SU-DHL-6 (cell line): ENCODE data around the gene NFATC1.

Experiments
- H2AFZ ChIP-seq: fragments of 200-600 bp; sonication (generic); 2 replicates; pipeline ENCODE4 v1.6.1; 2014; ENCODE audit warnings: low read depth, mild to moderate bottlenecking, moderate library complexity, mixed read lengths, antibody characterized with exemption, low read length; ENCODE audit not compliant: severe bottlenecking
- H3F3A ChIP-seq: fragments of 200-600 bp; shearing (Covaris generic); 2 replicates; pipeline ENCODE4 v1.6.0; 2016; ENCODE audit warnings: antibody characterized with exemption, mild to moderate bottlenecking; ENCODE audit not compliant: insufficient read depth
- H3K27ac ChIP-seq: fragments of 200-600 bp; sonication (generic); 2 replicates; pipeline ENCODE4 v1.5.1; 2016; ENCODE audit warnings: low read depth, mild to moderate bottlenecking, low read length, moderate library complexity, mixed read lengths
- H3K27me3 ChIP-seq: fragments of 200-600 bp; sonication (generic), shearing (Covaris generic); 2 replicates; pipeline ENCODE4 v1.6.0; 2014; ENCODE audit warnings: mild to moderate bottlenecking, low read length
- H3K36me3 ChIP-seq: fragments of 200-600 bp; sonication (generic); 2 replicates; pipeline ENCODE4 v1.6.1; 2014; ENCODE audit warnings: mild to moderate bottlenecking, low read length, mixed read lengths
- H3K4me2 ChIP-seq: fragments of 300-600, 200-600 bp; shearing (Covaris generic), sonication (generic); 2 replicates; pipeline ENCODE4 v1.6.0; 2014; ENCODE audit warnings: low read length, low read depth, mild to moderate bottlenecking; ENCODE audit not compliant: poor library complexity, severe bottlenecking
- H3K4me3 ChIP-seq: fragments of 200-600 bp; sonication (generic); 2 replicates; pipeline ENCODE4 v1.5.1; 2014; ENCODE audit warnings: antibody characterized with exemption, low read length, mild to moderate bottlenecking, mixed read lengths; ENCODE audit not compliant: insufficient read depth, poor library complexity, severe bottlenecking
- H3K79me2 ChIP-seq: fragments of 200-600 bp; sonication (generic); 2 replicates; pipeline ENCODE4 v1.6.1; 2014; ENCODE audit warnings: mild to moderate bottlenecking, low read length, moderate library complexity; ENCODE audit not compliant: insufficient read depth
- H3K9ac ChIP-seq: fragments of 200-600 bp; sonication (generic); 2 replicates; pipeline ENCODE4 v1.7.0; 2014; ENCODE audit warnings: mild to moderate bottlenecking, low read length
- H3K9me2 ChIP-seq: fragments of 200-600 bp; sonication (generic); replicated peaks from 2 replicates; pipeline ENCODE4 v1.6.1; 2014; ENCODE audit warnings: low read length; ENCODE audit not compliant: insufficient read depth
- H3K9me3 ChIP-seq: fragments of 200-600 bp; sonication (generic); 2 replicates; pipeline ENCODE4 v1.6.1; 2014; ENCODE audit warnings: low read length, mixed read lengths; ENCODE audit not compliant: insufficient read depth
- H4K20me1 ChIP-seq: fragments of 200-600 bp; sonication (generic); 2 replicates; pipeline ENCODE4 v1.6.1; 2014; ENCODE audit warnings: low read depth, mild to moderate bottlenecking, antibody characterized with exemption, low read length, moderate library complexity, mixed read lengths
- EZH2phosphoT487 ChIP-seq: fragments of 200-600 bp; sonication (generic), shearing (Covaris generic); conservative IDR thresholded peaks from 2 replicates; pipeline ENCODE4 v1.6.1; 2018; ENCODE audit warnings: mild to moderate bottlenecking, antibody characterized with exemption, low read length, moderate library complexity, mixed read lengths
- TF ChIP-seq, protein P1 (sequence below): fragments of 200-600 bp; sonication (generic); IDR thresholded peaks from one replicate; pipeline ENCODE4 v1.5.1; 2017; ENCODE audit warnings: antibody characterized with exemption, mild to moderate bottlenecking, low read length, moderate library complexity; ENCODE audit not compliant: insufficient read depth, poor library complexity, severe bottlenecking

The NFATC1 gene

DNA sequence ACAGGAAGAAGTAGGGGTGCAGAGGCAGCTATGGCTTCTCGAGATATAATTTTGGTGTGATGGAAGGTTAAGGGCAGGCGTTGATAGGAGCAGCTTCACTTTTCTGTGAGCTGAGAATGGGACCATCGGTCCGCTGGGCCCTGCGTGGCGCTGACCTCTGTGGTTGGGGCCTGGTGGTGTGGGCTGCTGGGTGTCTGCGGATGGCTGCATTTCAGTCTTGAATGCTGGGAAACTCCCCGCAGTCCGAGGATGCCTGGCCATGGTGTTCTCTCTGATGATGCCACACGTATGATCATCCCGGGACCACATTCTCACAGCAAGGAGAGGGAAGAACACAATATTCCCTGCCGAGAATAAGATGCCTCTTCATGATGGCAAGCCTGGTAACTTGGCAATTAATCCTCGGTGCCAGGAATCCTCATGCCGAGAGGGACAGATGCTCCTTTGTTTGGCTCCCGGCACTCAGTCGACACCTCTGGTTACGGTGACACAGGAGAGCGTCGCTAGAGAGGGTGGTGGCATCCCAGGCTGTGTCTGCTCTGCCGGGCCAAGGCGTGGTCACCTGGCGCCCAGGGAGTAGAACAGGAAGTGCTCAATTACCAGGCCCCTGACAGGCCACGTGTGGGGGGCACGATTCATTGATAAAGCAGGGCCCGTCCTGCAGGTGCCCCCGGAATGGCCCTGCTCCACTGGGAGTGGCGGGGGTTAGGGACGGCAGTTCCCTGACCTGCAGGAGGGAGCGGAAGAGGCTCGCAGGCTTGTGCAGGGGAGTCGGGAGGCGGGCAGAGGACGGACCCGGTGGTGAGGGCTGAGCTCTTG, 164.5 kb downstream of the NFATC1 start:
- Histone ChIP-seq H3K27me3 (no peaks in the 10 kb centered on the region), H3K4me3 (no peak overlapping the region)
- TF ChIP-seq EZH2phosphoT487: no peak
- TF ChIP-seq, protein P1, sequence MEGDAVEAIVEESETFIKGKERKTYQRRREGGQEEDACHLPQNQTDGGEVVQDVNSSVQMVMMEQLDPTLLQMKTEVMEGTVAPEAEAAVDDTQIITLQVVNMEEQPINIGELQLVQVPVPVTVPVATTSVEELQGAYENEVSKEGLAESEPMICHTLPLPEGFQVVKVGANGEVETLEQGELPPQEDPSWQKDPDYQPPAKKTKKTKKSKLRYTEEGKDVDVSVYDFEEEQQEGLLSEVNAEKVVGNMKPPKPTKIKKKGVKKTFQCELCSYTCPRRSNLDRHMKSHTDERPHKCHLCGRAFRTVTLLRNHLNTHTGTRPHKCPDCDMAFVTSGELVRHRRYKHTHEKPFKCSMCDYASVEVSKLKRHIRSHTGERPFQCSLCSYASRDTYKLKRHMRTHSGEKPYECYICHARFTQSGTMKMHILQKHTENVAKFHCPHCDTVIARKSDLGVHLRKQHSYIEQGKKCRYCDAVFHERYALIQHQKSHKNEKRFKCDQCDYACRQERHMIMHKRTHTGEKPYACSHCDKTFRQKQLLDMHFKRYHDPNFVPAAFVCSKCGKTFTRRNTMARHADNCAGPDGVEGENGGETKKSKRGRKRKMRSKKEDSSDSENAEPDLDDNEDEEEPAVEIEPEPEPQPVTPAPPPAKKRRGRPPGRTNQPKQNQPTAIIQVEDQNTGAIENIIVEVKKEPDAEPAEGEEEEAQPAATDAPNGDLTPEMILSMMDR: no peak

DNA sequence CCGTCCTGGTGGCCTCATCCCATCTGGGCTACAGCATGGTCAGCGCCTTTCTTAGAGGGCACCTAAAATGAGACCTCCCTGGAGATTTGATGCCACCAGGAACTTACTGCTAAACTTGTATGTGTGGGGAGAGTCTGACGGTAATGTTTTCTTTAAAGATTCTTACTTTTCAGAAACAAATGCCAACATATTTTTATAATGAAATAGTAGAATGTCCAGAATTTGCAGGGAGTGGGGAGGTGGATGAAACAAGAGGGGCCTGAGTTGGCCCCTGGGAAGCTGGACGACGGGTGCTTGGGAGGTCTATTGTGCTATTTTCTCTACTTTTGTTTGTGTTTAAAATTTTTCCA, 165.1 kb downstream of the NFATC1 start:
- Histone ChIP-seq H3K9ac (no peak overlapping the region), H3K9me2 (no peaks in the 10 kb centered on the region), H4K20me1 (no peaks in the 10 kb centered on the region), H3K4me3 (no peak overlapping the region), H3K4me2 (no peak overlapping the region), H3K9me3 (peaks cover 10% of the 10 kb centered on the region), H3K27me3 (no peaks in the 10 kb centered on the region), H3K27ac (no peak overlapping the region), H3K36me3 (no peaks in the 10 kb centered on the region), H2AFZ (no peak overlapping the region), H3F3A (0 out of 2 replicates have a peak, but pooled peaks cover 3% of the 10 kb centered on the region), H3K79me2 (no peaks in the 10 kb centered on the region)
- no peak for TF ChIP-seq EZH2phosphoT487
- TF ChIP-seq, protein P1: no peak

More for the DNA sequence above, 164.5 kb downstream of the NFATC1 start:
- H3K9ac ChIP-seq: no peak overlapping the region
- no peaks in the 10 kb centered on the region for H4K20me1 ChIP-seq
- H3F3A ChIP-seq: 0 out of 2 replicates have a peak, but pooled peaks cover 3% of the 10 kb centered on the region
- H2AFZ ChIP-seq: no peak overlapping the region
- peaks cover 10% of the 10 kb centered on the region for H3K9me3 ChIP-seq
- no peaks in the 10 kb centered on the region for H3K36me3 ChIP-seq
- H3K79me2 ChIP-seq: no peaks in the 10 kb centered on the region
- no peaks in the 10 kb centered on the region for H3K9me2 ChIP-seq
- H3K27ac ChIP-seq: no peak overlapping the region
- no peak overlapping the region for H3K4me2 ChIP-seq

DNA sequence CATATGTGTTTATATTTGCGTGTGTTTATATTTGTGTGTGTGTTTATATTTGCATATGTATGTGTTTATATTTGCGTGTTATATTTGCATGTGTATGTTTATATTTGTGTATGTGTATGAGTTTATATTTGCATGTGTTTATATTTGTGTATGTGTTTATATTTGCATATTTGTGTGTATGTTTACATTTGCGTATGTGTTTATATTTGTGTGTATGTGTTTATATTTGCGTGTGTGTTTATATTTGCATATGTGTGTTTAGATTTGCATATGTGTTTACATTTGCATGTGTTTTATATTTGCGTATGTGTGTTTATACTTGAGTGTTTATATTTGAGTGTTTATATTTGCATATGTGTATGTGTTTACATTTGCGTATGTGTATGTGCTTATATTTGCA, 168.2 kb downstream of the NFATC1 start:
- Histone ChIP-seq H2AFZ (no peak overlapping the region), H3K27me3 (no peaks in the 10 kb centered on the region), H4K20me1 (no peaks in the 10 kb centered on the region), H3K9me3 (peaks cover 10% of the 10 kb centered on the region), H3K27ac (no peak overlapping the region), H3K9me2 (no peaks in the 10 kb centered on the region), H3K79me2 (no peaks in the 10 kb centered on the region), H3K36me3 (no peaks in the 10 kb centered on the region), H3K4me3 (no peak overlapping the region), H3K4me2 (no peak overlapping the region), H3F3A (0 out of 2 replicates have a peak, but pooled peaks cover 3% of the 10 kb centered on the region), H3K9ac (no peak overlapping the region)
- no peak for TF ChIP-seq EZH2phosphoT487
- TF ChIP-seq, protein P1: no peak
